Kidney (tissue), 14 donors: Measurements from ENCODE around the gene STK24. TPM values are rescaled to one million over a fixed set of nuclear protein-coding genes. Genes with fewer than 3 reads are reported as not detected.
A peak's percentile ranks its signal among the peaks of the same experiment; 100 is the strongest.

Source experiments
- DNase-seq, 5 donors: peaks; one replicate each; pipeline ENCODE4 v3.0.0-alpha.2; 2013 to 2020
- FAIRE-seq: peaks from 2 replicates; lab custom pipeline; 2012; peaks lifted over from hg19 to GRCh38; lab: Jason Lieb, UNC
- H3K27ac ChIP-seq, 2 donors: one replicate each; pipeline ENCODE4 v1.7.0; 2013; ENCODE audit warnings: low read depth in 2 of 2, low read length in 2 of 2, inconsistent platforms in 1 of 2
- H3K27me3 ChIP-seq: one replicate; pipeline ENCODE4 v1.7.1; 2013; ENCODE audit warnings: low read length, inconsistent platforms; ENCODE audit not compliant: control insufficient read depth, insufficient read depth
- H3K36me3 ChIP-seq, 3 donors: one replicate each; pipeline versions ENCODE4 v1.7.0 to v1.7.1; 2013; ENCODE audit warnings: low read length in 3 of 3, control low read depth in 1 of 3, inconsistent platforms in 1 of 3; ENCODE audit not compliant: insufficient read depth in 3 of 3, control insufficient read depth in 2 of 3
- H3K4me1 ChIP-seq, 3 donors: one replicate each; pipeline versions ENCODE4 v1.7.0 to v1.7.1; 2013; ENCODE audit warnings: low read length in 3 of 3, inconsistent platforms in 1 of 3, low read depth in 1 of 3; ENCODE audit not compliant: control insufficient read depth in 2 of 3, insufficient read depth in 2 of 3
- H3K4me3 ChIP-seq, 3 donors: one replicate each; pipeline versions ENCODE4 v1.7.0 to v1.8.1; 2013; ENCODE audit warnings: low read length in 3 of 3, control low read depth in 1 of 3, inconsistent platforms in 1 of 3
- H3K9ac ChIP-seq, 3 donors: one replicate each; pipeline versions ENCODE4 v1.7.0 to v1.7.1; 2013; ENCODE audit warnings: low read length in 3 of 3, control low read depth in 1 of 3, inconsistent platforms in 1 of 3
- H3K9me3 ChIP-seq, 3 donors: one replicate each; pipeline versions ENCODE4 v1.7.0 to v1.7.1; 2013; ENCODE audit warnings: low read length in 3 of 3, control low read depth in 1 of 3, inconsistent platforms in 1 of 3; ENCODE audit not compliant: control insufficient read depth in 2 of 3, insufficient read depth in 1 of 3
- CTCF ChIP-seq: IDR thresholded peaks from 3 replicates; pipeline ENCODE4 v1.5.1; 2012; ENCODE audit warnings: mild to moderate bottlenecking, moderate library complexity, borderline replicate concordance; ENCODE audit not compliant: insufficient read depth; ENCODE audit errors: extremely low read depth
- intact Hi-C: fragments of 100-400 bp; cut with DNase I; formaldehyde crosslinking; loops from one replicate; pipeline ENCODE4 v1.11.1; 2022
- polyA plus RNA-seq: library from polyadenylated mRNA; stranded (reverse); fragments of 350-450 nt; fragmentation: Illumina TruSeq; extraction: RNeasy Lipid Tissue Mini Kit (QIAGEN cat#74804); gene quantifications from one replicate; pipeline ENCODE4 v1.2.3, GENCODE V29; 2014; ENCODE audit warnings: low read depth, low replicate concordance; ENCODE audit not compliant: insufficient read depth
- total RNA-seq: library from RNA; stranded (reverse); fragmentation: NEBNext Ultra II Directional; extraction: Animal tissue kit (Norgen Biotek cat#: 25700); gene quantifications from one replicate; pipeline ENCODE4 v1.2.1, GENCODE V29; 2021
- donor health status: control.
- donor health status: control.
- donor health status: control.
- donor health status: control.
- donor health status: control.
- donor health status: DM: yes; HTN: yes; CAD: no.
- donor health status: Normal renal cell carcinoma (clear cell type).

Gene STK24
- total and polyA plus RNA-seq, 2 donors from 2014 or later, result 56.7 to 122 TPM

DNA sequence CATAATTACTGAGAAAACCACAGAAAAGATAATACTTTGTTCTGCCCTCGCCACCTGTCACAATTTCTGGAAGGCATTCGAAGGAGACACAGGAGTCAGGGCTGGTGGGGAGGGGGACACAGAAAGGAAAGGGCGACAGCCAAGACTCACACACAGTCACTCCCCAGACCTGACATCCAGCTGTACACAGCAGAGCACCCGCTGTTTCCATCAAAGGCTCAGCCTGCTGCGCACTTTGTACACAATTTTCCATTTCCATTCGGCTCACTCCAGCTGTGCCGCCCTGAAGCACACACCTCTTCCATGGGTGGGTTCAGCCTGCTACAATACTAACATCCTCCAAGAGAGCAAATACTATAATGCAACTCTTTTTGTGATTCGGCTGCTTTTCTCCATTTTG, 38.0 kb downstream of the STK24 start:
- intact Hi-C loops, result no loop called here
- Histone ChIP-seq H3K4me3 (no peak overlapping the region), H3K27me3 (no peaks in the 10 kb centered on the region), H3K27ac (no peak overlapping the region), H3K9me3 (no peaks in the 10 kb centered on the region), H3K36me3 (no peaks in the 10 kb centered on the region), H3K4me1 (peaks cover 14 to 69% (median 57%) of the 10 kb centered on the region in 3 donors), H3K9ac (no peak overlapping the region)
- FAIRE-seq (no peak), DNase-seq (no peak)
- no peak for TF ChIP-seq CTCF

GRCh38 chr13:98537740-98538139, 39.2 kb downstream of the STK24 start:
- no peaks in the 10 kb centered on the region for H3K36me3 ChIP-seq
- peaks cover 14 to 58% (median 52%) of the 10 kb centered on the region in 3 donors for H3K4me1 ChIP-seq
- TF ChIP-seq CTCF, result no peak
- no peak for DNase-seq
- no peaks in the 10 kb centered on the region for H3K9me3 ChIP-seq
- no peak overlapping the region for H3K27ac ChIP-seq
- intact Hi-C loops, result no loop called here
- no peak overlapping the region for H3K9ac ChIP-seq
- no peaks in the 10 kb centered on the region for H3K27me3 ChIP-seq
- no peak for FAIRE-seq
- no peak overlapping the region for H3K4me3 ChIP-seq

DNA sequence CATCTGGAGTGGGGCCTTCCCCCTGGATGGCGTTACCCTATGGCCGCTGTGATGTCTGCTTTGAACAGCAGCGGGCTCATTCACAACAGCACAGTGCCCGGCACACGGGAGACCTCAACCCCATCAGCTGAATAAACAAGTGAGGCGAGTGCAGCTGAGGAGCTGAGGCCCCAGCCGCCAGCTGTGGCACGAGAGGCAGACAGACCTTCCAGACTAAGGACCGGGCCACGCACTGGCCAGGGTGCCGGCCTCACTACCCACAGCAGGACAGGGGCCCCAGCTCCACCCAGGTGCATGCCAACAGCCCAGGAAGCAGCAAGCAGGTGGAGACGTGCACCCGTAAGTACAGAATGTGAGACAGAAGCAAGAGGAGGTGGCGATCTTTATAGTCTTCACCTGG, 39.6 kb downstream of the STK24 start:
- TF ChIP-seq CTCF, result no peak
- no peaks in the 10 kb centered on the region for H3K27me3 ChIP-seq
- FAIRE-seq, result no peak
- no peaks in the 10 kb centered on the region for H3K9me3 ChIP-seq
- intact Hi-C loops, result no loop called here
- H3K27ac ChIP-seq, result peak overlapping the region; percentile 30 to 36
- H3K4me1 ChIP-seq, result peaks cover 12 to 58% (median 49%) of the 10 kb centered on the region in 3 donors
- H3K36me3 ChIP-seq, result no peaks in the 10 kb centered on the region
- H3K9ac ChIP-seq, result no peak overlapping the region
- no peak overlapping the region for H3K4me3 ChIP-seq
- no peak for DNase-seq

GRCh38 chr13:98536729-98537128, 40.2 kb downstream of the STK24 start:
- peaks cover 6 to 58% (median 47%) of the 10 kb centered on the region in 3 donors for H3K4me1 ChIP-seq
- H3K9me3 ChIP-seq, result no peaks in the 10 kb centered on the region
- no peak overlapping the region for H3K9ac ChIP-seq
- H3K27ac ChIP-seq, result peak overlapping the region; percentile 30 to 36
- peak in 4 of 5 donors; percentile 70 to 83 (median 80) for DNase-seq
- no peak for TF ChIP-seq CTCF
- H3K27me3 ChIP-seq, result no peaks in the 10 kb centered on the region
- FAIRE-seq, result no peak
- intact Hi-C loops, result no loop called here
- H3K36me3 ChIP-seq, result no peaks in the 10 kb centered on the region
- H3K4me3 ChIP-seq, result no peak overlapping the region
